Heart left ventricle (tissue), 13 donors: ENCODE data around the gene RNF2.

ENCODE experiments used
- CTCF ChIP-seq, 12 donors: fragments of 200-600 bp; sonication (generic) in 4 of 12; IDR thresholded peaks; one replicate each; pipeline versions ENCODE4 v1.5.0 to v1.8.0; 2018 to 2022; ENCODE audit warnings: antibody characterized with exemption in 12 of 12, mild to moderate bottlenecking in 5 of 12
- POLR2A ChIP-seq, 2 donors: fragments of 450-650 bp; IDR thresholded peaks; one replicate each; pipeline ENCODE4 v1.6.1; 2017; ENCODE audit warnings: antibody characterized with exemption in 2 of 2, mild to moderate bottlenecking in 2 of 2, moderate library complexity in 2 of 2
- donor health status: ischemic (EF 13 %, LVEDD 7.1; RV severe dilation, severe dysfunction).
- donor health status: DM: no; HTN: yes; CAD: no.
- donor health status: DM: no; HTN: no; CAD: no.
- donor health status: ischemic (EF 25% LVEDD 6.9; RV normal size, moderate dysfunction).
- donor health status: ischemic (EF 25% LVEDD 5.7; RV mildly dilated, moderate dysfunction).
- donor health status: ischemic (EF 35%, LVEDD 5.7; RV mildly dilated, moderate dysfunction).
- donor health status: nonischemic (EF 11% LVEDD 7.7; RV severe dilation, severe dysfunction).
- donor health status: DM: yes; HTN: yes; CAD: no.
- donor health status: PGD.
- donor health status: ischemic (EF 29% LVEDD 5.4; RV normal size, mild dysfunction).
- donor health status: nonischemic (EF 23%, LVEDD 6.1; RV moderate dilation, normal function).

- TF ChIP-seq CTCF (IDR thresholded peaks at IDR 0.05), result no peak
- TF ChIP-seq POLR2A (IDR thresholded peaks at IDR 0.05), result no peak
Measured at GRCh38 chr1:185073725-185074124, 28.4 kb downstream of the RNF2 start.
